Measurements from ENCODE around the gene LRRC14B.
"Not testable (repeated sequence)": the region's sequence is repeated elsewhere in the genome, so short reads cannot be mapped to it uniquely, and the experiment has no call there.

LRRC14B gene

DNA sequence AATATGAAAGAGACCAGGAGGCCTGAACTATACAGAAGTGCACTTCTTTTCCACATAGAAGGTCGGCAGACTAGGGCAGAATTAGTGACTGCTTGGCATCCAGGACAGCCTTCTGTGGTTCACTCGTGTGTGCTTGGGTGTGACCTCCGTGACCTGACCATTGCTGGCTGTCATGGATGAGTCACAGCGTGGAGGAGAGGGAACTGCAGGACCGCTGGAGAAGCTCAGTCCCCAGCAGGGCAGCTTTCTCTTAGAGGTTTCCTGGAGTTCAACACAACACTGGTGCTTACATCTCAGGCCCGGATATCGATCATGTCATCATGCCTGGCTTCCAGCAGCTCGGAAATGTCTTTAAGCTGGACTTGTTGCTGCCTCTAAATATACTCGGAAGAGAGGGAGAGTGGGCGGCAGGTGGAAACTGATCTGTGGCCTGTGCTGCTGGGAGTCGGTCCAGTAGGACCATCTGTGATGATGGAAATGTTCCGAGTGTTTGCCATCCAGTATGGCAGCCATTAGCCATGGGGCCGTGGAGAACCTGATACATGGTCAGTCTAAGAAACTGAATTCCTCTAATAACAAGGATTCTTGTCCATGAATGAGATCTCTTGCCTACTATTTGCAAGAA, 49.9 kb downstream of the LRRC14B start:
- not testable (repeated sequence) for DNase-seq (ENCODE audit: low read depth in 2 of 2)

DNA sequence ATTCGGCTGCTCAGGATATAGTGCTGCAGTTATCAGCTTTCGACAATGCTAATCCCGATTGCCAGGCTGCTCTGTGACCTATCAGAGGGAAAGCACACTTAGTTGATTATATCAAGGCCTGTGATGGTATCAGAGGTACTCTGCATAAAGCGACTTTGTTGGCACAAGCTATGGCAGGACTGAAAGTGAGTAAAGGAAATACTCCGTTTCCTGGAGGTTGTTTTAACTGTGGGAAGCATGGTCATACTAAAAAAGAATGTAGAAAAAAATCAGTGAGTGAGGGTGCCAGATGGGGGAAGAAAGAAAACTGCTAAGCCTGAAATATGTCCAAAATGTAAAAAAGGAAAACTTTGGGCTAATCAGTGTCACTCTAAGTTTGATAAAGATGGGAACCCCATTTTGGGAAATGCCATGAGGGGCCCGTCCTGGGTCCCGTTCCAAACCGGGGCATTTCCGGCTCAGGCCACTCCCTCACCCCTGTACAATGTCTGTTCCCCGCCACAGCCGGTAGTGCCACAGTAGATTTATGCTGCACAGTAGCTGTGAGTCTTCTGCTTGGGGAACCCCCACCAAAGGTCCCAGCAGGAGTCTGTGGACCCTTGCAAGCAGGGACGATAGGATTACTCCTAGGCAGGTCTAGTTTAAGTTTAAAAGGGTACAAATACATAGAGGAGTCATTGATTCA, 52.5 kb downstream of the LRRC14B start:
- not testable (repeated sequence) for DNase-seq (ENCODE audit: low read depth in 2 of 2)

DNA sequence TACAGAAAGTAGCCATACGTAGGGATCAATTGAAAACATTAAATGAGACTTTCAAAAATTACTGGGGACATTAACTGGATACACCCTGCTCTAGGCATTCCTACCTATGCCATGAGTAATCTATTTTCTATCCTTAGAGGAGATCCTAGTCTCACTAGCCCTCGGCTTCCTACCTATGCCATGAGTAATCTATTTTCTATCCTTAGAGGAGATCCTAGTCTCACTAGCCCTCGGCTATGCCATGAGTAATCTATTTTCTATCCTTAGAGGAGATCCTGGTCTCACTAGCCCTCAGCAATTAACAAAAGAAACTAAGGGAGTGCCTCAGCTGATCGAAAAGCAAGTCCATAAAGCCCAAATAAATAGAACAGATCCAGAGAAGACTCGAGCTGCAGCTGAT, 54.4 kb downstream of the LRRC14B start:
- not testable (repeated sequence) for DNase-seq (ENCODE audit: low read depth in 2 of 2)

Measured in stimulated activated CD4-positive, alpha-beta T cell treated with anti-CD3 and anti-CD28 coated beads, Interleukin-15, amount 100 ng/mL, for 48 hours (primary cell).